C4-2B (cell line): ENCODE measurements around the gene LRIG1.
A peak's percentile ranks its signal among the peaks of the same experiment; 100 is the strongest.

ENCODE experiments used
- H3K27ac ChIP-seq: fragments of 450-650 bp; 2 replicates; pipeline ENCODE4 v1.5.1; 2017
- CTCF ChIP-seq: fragments of 450-650 bp; conservative IDR thresholded peaks from 2 replicates; pipeline ENCODE4 v1.5.1; 2017; ENCODE audit warnings: mild to moderate bottlenecking
- ZFX ChIP-seq: fragments of 450-650 bp; IDR thresholded peaks from 2 replicates; pipeline ENCODE4 v1.6.1; 2017

The LRIG1 gene

DNA sequence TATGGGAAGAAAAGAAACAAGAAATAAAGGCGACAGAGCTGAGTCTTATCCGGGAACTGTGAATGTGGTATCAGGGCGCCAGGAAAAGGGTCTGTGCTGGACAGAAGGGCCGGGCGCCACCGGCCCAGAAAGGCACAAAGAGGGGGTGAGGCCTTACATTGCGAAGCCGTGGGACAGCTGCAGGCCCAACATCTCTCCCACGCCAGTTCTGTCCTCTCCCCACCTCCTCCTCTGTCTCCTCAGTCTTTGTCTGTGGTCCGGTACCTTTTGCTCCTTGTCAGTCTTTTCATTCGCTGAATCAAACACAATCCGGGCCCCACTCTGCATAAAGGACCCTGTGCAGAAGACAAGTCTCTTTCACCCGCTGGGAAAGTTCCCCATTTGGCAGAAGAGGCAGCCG, 81.8 kb downstream of the LRIG1 start:
- TF ChIP-seq ZFX (no peak), CTCF (no peak)
- H3K27ac ChIP-seq: peak overlapping the region; percentile 81

- TF ChIP-seq CTCF (peak; percentile 64), ZFX (no peak)
- H3K27ac ChIP-seq: peak overlapping the region; percentile 81
Observed at GRCh38 chr3:66418475-66418931, 82.3 kb downstream of the LRIG1 start.

DNA sequence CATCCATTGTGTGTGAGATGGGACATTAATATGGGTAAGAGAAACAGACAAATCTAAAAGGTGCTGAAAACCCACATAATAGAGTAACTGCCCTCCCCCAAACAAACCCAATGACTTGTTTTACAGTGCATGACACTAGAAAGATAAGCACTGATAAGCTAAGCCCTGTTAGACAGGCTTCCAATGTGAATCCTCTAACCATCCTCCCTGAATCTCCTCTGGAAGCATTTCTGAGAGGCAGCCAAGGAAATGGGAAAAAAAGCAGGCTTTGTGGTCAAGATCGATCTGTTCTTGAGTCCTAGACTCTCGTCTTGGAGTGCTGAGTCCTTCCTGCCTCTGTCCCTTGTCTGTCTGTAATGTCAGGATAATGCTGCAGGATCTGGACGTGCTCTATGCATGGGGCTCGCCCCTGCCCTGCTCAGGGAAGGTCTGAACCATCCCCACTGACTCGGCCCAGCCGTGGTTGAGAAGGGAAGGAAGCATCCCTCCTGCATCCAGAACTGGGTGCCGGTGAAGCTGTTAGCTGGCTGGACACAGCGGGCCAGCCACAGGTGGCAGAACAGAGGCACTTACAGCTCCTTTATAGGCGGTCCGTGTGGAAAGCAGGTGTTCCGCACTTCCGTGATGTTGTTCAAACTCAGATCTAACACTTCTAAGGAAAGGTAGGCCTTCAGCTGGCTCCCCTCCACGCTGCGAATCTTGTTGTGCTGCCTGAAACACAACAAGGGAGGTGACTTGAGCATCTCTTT, 84.1 kb downstream of the LRIG1 start:
- no peak for TF ChIP-seq ZFX
- H3K27ac ChIP-seq: peak overlapping the region; percentile 81

- H3K27ac ChIP-seq: peak overlapping the region; percentile 81; the same call in 1 of the 2 replicates
- no peak for TF ChIP-seq ZFX
- TF ChIP-seq CTCF: no peak
Observed at GRCh38 chr3:66415867-66416428, 84.9 kb downstream of the LRIG1 start.

GRCh38 chr3:66414846-66415245, 86.0 kb downstream of the LRIG1 start:
- TF ChIP-seq CTCF (no peak), ZFX (no peak)

GRCh38 chr3:66413151-66413751, 87.6 kb downstream of the LRIG1 start:
- no peak overlapping the region for H3K27ac ChIP-seq

More at GRCh38 chr3:66414846-66415245, 86.0 kb downstream of the LRIG1 start:
- peak overlapping the region; percentile 81 for H3K27ac ChIP-seq

More at GRCh38 chr3:66413151-66413751, 87.6 kb downstream of the LRIG1 start:
- TF ChIP-seq ZFX (no peak), CTCF (no peak)
